Left ventricle myocardium inferior (tissue), 1 donor: ENCODE measurements around the gene STIMATE. TPM values are rescaled to one million over a fixed set of nuclear protein-coding genes. Genes with fewer than 3 reads are reported as not detected.

Source experiments
- DNase-seq: peaks from one replicate; pipeline ENCODE4 v3.0.0-alpha.2; 2020
- H3K27ac ChIP-seq: fragments of 200-600 bp; replicated peaks from 2 replicates; pipeline ENCODE4 v1.8.0; 2021
- H3K27me3 ChIP-seq: fragments of 200-600 bp; 2 replicates; pipeline ENCODE4 v1.8.0; 2021; ENCODE audit warnings: low read depth
- H3K36me3 ChIP-seq: fragments of 200-600 bp; 2 replicates; pipeline ENCODE4 v1.8.0; 2021
- H3K4me1 ChIP-seq: fragments of 200-600 bp; 2 replicates; pipeline ENCODE4 v1.8.0; 2021
- H3K4me3 ChIP-seq: fragments of 200-600 bp; 2 replicates; pipeline ENCODE4 v1.8.0; 2021; ENCODE audit warnings: mild to moderate bottlenecking, moderate library complexity
- H3K9me3 ChIP-seq: fragments of 200-600 bp; replicated peaks from 2 replicates; pipeline ENCODE4 v1.8.0; 2021
- intact Hi-C: fragments of 100-400 bp; cut with micrococcal nuclease; formaldehyde crosslinking; loops from one replicate; pipeline ENCODE4 v1.11.0; 2022
- total RNA-seq: library from RNA; stranded (reverse); fragmentation: NEBNext Ultra II Directional; extraction: Animal tissue kit (Norgen Biotek cat#: 25700); gene quantifications from one replicate; pipeline ENCODE4 v1.2.1, GENCODE V29; 2021
- TF ChIP-seq, protein P1 (sequence below): fragments of 200-600 bp; IDR thresholded peaks from 2 replicates; pipeline ENCODE4 v1.8.0; 2021; ENCODE audit warnings: antibody characterized with exemption, mild to moderate bottlenecking, borderline replicate concordance
- donor health status: DM: no; HTN: yes; CAD: no; lungs with severe emphysema.

STIMATE gene
- total RNA-seq, 1 donor from 2014 or later, result 6.3 TPM

DNA sequence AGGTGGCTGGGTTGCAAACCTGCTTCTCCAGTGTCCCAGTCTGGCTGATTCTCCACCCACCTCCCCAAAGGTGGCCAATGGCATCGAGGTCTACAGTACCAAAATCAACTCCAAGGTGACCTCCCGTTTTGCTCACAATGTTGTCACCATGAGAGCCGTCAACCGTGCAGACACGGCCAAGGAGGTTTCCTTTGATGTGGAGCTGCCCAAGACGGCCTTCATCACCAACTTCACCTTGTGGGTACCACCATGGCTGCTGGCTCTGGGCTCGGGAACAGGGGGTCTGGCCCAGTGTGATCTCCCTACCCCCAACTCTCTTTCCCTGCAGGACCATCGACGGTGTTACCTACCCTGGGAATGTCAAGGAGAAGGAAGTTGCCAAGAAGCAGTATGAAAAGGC lies 100.9 kb downstream of the STIMATE start:
- Histone ChIP-seq H3K4me1 (no peaks in the 10 kb centered on the region), H3K4me3 (no peak overlapping the region), H3K27ac (no peak overlapping the region), H3K27me3 (no peaks in the 10 kb centered on the region), H3K9me3 (no peaks in the 10 kb centered on the region), H3K36me3 (no peaks in the 10 kb centered on the region)
- intact Hi-C loops, result no loop called here
- no peak for DNase-seq
- TF ChIP-seq, protein P1, sequence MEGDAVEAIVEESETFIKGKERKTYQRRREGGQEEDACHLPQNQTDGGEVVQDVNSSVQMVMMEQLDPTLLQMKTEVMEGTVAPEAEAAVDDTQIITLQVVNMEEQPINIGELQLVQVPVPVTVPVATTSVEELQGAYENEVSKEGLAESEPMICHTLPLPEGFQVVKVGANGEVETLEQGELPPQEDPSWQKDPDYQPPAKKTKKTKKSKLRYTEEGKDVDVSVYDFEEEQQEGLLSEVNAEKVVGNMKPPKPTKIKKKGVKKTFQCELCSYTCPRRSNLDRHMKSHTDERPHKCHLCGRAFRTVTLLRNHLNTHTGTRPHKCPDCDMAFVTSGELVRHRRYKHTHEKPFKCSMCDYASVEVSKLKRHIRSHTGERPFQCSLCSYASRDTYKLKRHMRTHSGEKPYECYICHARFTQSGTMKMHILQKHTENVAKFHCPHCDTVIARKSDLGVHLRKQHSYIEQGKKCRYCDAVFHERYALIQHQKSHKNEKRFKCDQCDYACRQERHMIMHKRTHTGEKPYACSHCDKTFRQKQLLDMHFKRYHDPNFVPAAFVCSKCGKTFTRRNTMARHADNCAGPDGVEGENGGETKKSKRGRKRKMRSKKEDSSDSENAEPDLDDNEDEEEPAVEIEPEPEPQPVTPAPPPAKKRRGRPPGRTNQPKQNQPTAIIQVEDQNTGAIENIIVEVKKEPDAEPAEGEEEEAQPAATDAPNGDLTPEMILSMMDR, result no peak

DNA sequence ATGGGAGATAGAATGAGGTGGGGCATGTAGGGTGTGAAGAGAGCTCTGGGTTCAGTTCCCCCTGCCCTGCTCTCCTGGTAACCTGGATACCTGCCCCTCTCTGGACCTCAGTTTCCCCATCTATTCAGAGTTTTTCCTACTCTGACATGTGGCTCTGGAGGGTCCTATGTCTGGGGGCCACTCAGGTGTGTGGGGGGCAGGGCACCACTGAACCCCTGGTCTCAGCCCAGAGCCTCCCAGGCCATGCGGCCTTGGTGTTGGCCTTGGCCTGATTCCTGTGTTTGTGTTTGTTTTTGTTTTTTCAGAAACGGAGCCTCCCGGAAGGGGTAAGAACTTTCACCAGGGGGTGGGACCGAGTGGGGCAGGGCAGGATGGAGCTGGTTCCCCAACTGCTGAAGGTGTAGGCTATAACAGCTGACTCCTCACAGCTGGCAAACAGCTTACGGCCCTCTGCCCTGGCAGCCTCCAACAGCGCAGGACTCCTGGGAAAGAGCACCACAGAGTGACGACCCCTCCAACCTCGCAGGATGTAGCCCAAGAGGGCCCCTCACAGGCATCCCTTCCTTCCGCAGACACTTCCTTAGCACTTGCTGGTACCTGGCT lies 101.9 kb downstream of the STIMATE start:
- intact Hi-C loops, result no loop called here
- no peak overlapping the region for H3K27ac ChIP-seq
- DNase-seq, result no peak
- TF ChIP-seq, protein P1, result no peak
- H3K27me3 ChIP-seq, result no peaks in the 10 kb centered on the region
- H3K9me3 ChIP-seq, result no peaks in the 10 kb centered on the region
- H3K36me3 ChIP-seq, result no peaks in the 10 kb centered on the region
- no peak overlapping the region for H3K4me3 ChIP-seq
- no peaks in the 10 kb centered on the region for H3K4me1 ChIP-seq

DNA sequence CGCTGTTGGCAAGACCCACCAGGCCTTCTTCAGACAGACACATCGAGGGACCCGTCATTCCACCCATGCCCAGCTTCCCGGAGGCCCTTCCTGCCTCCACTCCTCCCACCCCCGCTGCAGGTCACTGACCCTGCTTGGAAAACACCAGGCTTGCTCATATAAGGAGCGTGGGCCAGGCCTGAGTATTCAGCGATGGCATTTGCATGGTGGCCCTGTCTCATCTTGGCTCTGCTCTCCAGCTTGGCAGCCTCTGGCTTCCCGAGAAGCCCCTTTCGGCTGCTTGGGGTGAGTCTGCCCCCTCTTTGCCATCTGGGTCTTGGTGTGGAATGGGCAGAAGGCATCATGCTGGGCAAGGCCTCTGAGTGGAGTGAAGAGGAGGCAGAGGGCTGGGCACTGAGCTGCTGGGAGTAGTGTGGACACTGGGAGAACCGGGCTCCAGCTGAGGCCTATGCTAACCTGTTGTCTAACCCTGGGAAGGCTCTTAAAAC lies 102.7 kb downstream of the STIMATE start, which contains the start of gene ITIH3:
TSS of gene ITIH3 (plus strand) at position 185 of the 488 bp plus-strand sequence. CDS start at position 193, 8 bp downstream.
- Histone ChIP-seq H3K9me3 (no peaks in the 10 kb centered on the region), H3K27me3 (no peaks in the 10 kb centered on the region), H3K4me1 (no peaks in the 10 kb centered on the region), H3K27ac (no peak within 1 kb of the TSS), H3K36me3 (no peaks in the 10 kb centered on the region), H3K4me3 (no peak within 1 kb of the TSS)
- TF ChIP-seq, protein P1, result no peak
- intact Hi-C loops, result no loop called here
- no peak for DNase-seq

DNA sequence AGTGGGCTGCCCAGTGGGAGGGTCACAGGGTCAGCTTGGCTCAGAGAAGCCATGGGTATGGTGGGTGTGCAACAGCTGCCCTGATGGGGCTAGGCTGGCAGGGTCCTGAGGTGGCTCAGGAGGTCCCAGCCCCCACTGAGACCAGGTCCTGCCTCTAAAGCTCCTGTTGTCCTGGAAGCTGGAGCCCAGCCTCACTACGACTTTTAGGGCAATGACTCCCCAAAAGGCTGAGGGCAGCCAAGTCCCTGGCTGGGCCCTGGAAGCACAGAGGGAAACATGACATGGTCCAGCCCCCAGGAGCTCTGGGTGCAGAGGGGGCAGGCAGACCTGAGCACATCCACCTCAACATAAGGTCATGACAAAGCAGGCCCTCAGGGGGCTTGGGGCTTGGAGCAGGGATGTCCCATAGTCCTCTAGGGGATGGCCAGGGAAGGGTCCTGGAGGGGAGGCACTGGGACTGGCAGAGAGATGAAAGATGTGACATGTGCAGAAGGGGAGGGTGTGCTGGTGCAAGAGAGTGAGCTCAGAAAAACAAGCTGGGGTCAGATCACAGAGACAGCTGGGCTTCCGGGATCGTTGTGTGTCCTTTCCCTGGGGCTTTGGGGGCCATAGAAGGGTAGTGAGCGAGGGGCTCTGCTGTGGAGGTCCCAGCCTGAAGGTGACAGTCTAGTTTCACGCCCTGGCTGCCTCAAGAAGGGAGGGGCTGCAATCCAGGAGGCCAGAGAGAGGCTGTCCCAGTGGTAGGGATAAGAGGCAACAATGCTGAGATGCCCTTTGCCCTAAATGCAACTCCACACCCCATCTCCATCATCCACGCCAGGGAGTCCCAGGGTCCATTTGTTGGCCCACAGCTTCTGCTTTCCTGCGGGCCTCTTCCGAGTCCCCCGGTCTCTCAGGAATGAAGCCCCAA lies 103.4 kb downstream of the STIMATE start:
- no peak for DNase-seq
- intact Hi-C loops, result no loop called here
- Histone ChIP-seq H3K4me1 (no peaks in the 10 kb centered on the region), H3K9me3 (no peaks in the 10 kb centered on the region), H3K4me3 (no peak overlapping the region), H3K27me3 (no peaks in the 10 kb centered on the region), H3K27ac (no peak overlapping the region), H3K36me3 (no peaks in the 10 kb centered on the region)
- TF ChIP-seq, protein P1, result no peak

DNA sequence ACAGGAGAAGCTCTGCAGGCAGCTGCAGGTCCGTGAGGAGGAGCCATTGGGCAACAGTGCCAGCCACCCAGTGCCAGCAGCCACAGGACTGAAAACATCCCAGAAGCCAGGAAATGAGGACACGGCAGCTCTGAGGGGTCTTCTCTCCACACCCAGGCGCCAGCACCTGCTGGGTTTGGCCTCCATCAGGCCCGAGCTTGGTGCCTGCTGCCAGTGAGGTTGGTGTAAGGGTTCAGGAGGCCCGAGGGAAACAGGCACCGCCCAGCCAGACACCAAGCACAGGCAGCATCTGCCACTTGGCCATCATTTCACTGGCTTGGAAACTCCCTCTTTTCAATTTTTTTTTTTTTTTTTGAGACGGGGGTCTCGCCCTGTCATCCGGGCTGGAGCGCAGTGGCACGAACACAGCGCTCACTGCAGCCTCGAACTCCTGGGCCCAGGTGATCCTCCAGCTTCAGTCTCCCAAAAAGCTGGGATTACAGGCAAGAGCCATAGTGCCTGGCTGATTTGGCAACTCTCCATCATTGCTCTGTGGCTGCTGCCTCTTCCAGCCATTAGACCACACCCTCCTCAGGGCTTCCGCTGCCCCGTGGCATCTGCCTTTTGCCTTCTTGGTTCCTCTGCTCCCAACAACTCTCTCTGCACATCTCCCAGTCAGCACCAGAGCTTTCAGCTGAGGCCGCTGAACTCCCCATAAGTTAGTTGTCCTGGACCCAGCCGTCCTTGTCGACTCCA lies 104.2 kb downstream of the STIMATE start:
- no peaks in the 10 kb centered on the region for H3K36me3 ChIP-seq
- intact Hi-C loops, result no loop called here
- no peak for DNase-seq

More for the DNA sequence above, 104.2 kb downstream of the STIMATE start:
- TF ChIP-seq, protein P1, result no peak
- Histone ChIP-seq H3K27me3 (no peaks in the 10 kb centered on the region), H3K27ac (no peak overlapping the region), H3K4me3 (no peak overlapping the region), H3K4me1 (no peaks in the 10 kb centered on the region), H3K9me3 (no peaks in the 10 kb centered on the region)
